Adrenal gland (tissue), 12 donors: Measurements from ENCODE around the gene BLVRA. TPM values are rescaled to one million over a fixed set of nuclear protein-coding genes. Genes with fewer than 3 reads are reported as not detected.

Source experiments
- DNase-seq, 7 donors: peaks; one replicate each; pipeline ENCODE4 v3.0.0-alpha.2; 2019 to 2020
- H3K27ac ChIP-seq, 5 donors: fragments of 200-600 bp; sonication (generic) in 4 of 5; 1 replicate in 3 of 5; 2 replicates in 2 of 5; pipeline versions ENCODE4 v1.5.1 to v1.8.0; 2016 to 2020; ENCODE audit warnings: mild to moderate bottlenecking in 1 of 5
- H3K27me3 ChIP-seq: fragments of 200-600 bp; 2 replicates; pipeline ENCODE4 v1.8.0; 2021
- H3K36me3 ChIP-seq, 2 donors: fragments of 200-600 bp; replicated peaks in 1 of 2; 1 replicate in 1 of 2; 2 replicates in 1 of 2; pipeline versions ENCODE4 v1.5.1 to v1.8.0; 2018 to 2022
- H3K4me1 ChIP-seq, 2 donors: fragments of 200-600 bp; replicated peaks in 1 of 2; 1 replicate in 1 of 2; 2 replicates in 1 of 2; pipeline versions ENCODE4 v1.5.1 to v1.8.0; 2018 to 2021
- H3K4me3 ChIP-seq, 4 donors: fragments of 200-600 bp; sonication (generic) in 3 of 4; one replicate each; pipeline ENCODE4 v1.5.1; 2016 to 2018
- H3K9me3 ChIP-seq, 3 donors: fragments of 200-600 bp; sonication (generic) in 1 of 3; replicated peaks in 1 of 3; 1 replicate in 2 of 3; 2 replicates in 1 of 3; pipeline versions ENCODE4 v1.5.1 to v1.8.0; 2016 to 2021
- CTCF ChIP-seq, 6 experiments: fragments of 450-650 bp in 4 of 6; fragments of 200-600 bp in 2 of 6; sonication (generic) in 1 of 6; IDR thresholded peaks; 1 replicate in 5 of 6; 2 replicates in 1 of 6; pipeline versions ENCODE4 v1.5.1 to v1.8.0; 2016 to 2021; ENCODE audit warnings: antibody characterized with exemption in 6 of 6, mild to moderate bottlenecking in 2 of 6, moderate library complexity in 1 of 6
- POLR2A ChIP-seq, 2 donors: fragments of 450-650 bp; IDR thresholded peaks; one replicate each; pipeline ENCODE4 v1.6.1; 2017; ENCODE audit warnings: antibody characterized with exemption in 2 of 2, mild to moderate bottlenecking in 2 of 2, moderate library complexity in 1 of 2
- WGBS, 4 donors: extraction: QIAGEN DNeasy Blood & Tissue Kit in 2 of 4; methylation state at CpG; one replicate each; pipeline versions ENCODE4 v1.1.5 to v1.1.7; 2013 to 2017; 5-methylcytosine and 5-hydroxymethylcytosine counted together
- intact Hi-C, 2 donors: fragments of 100-400 bp; cut with DNase I; formaldehyde crosslinking; loops; one replicate each; pipeline versions ENCODE4 v1.14.1 to v1.15.0; 2022 to 2023
- polyA plus RNA-seq, 3 donors: library from polyadenylated mRNA; stranded (reverse); fragments of 200-250 nt in 2 of 3; fragments of 350-450 nt in 1 of 3; fragmentation: Illumina TruSeq in 1 of 3; extraction: RNeasy Lipid Tissue Mini Kit (QIAGEN cat#74804) in 1 of 3; gene quantifications; one replicate each; pipeline ENCODE4 v1.2.3, GENCODE V29; 2013 to 2014
- total RNA-seq, 9 donors: library from RNA; depleted of rRNA in 4 of 9; stranded (reverse); fragments of >200 nt in 4 of 9; fragments of 120-200 nt in 1 of 9; fragmentation: NEBNext Ultra II Directional in 1 of 9; extraction: Animal tissue kit (Norgen Biotek cat#: 25700) in 1 of 9; gene quantifications; one replicate each; pipeline versions ENCODE4 v1.1.0 to v1.2.4, GENCODE V29; 2013 to 2023
- donor health status: healthy with polysubstance abuse.
- donor health status: Bipolar disorder and iron deficiency.
- donor health status: DM: yes; HTN: yes; CAD: no.
- donor health status: DM: no; HTN: no; CAD: no.
- donor health status: DM: no; HTN: no; CAD: no.
- donor health status: DM: yes; HTN: yes; CAD: no.

BLVRA gene
- total and polyA plus RNA-seq, 12 donors, result 7.7 to 56.3 (median 36.5) TPM

GRCh38 chr7:43766564-43766963 is 8.1 kb downstream of the BLVRA start:
- peak in 1 of 7 donors; percentile 36 for DNase-seq
- Histone ChIP-seq H3K4me1 (peaks cover 0 to 26% of the 10 kb centered on the region in 2 donors), H3K27me3 (no peaks in the 10 kb centered on the region), H3K36me3 (peaks cover 0 to 3% of the 10 kb centered on the region in 2 donors), H3K9me3 (no peaks in the 10 kb centered on the region), H3K4me3 (no peak overlapping the region), H3K27ac (no peak overlapping the region)
- intact Hi-C loops, result no loop called here
- TF ChIP-seq CTCF (IDR thresholded peaks at IDR 0.05), result no peak
- TF ChIP-seq POLR2A (IDR thresholded peaks at IDR 0.05), result no peak
- WGBS, 4 donors, result 84 to 89% (median 87%) methylated on average over 8 of the region's 8 CpGs

- peak in 1 of 7 donors; percentile 40 for DNase-seq
Observed at GRCh38 chr7:43767311-43767710, 8.8 kb downstream of the BLVRA start.

GRCh38 chr7:43768201-43768886 is 9.9 kb downstream of the BLVRA start:
- no peak overlapping the region for H3K27ac ChIP-seq
- no peaks in the 10 kb centered on the region for H3K9me3 ChIP-seq
- intact Hi-C loops, result no loop called here
- WGBS, 4 donors, result 79 to 91% (median 86%) methylated on average over 6 to 9 of the region's 9 CpGs
- H3K4me3 ChIP-seq, result no peak overlapping the region
- H3K27me3 ChIP-seq, result no peaks in the 10 kb centered on the region
- DNase-seq, result peak in 1 of 7 donors; percentile 30
- H3K36me3 ChIP-seq, result peaks cover 0 to 10% of the 10 kb centered on the region in 2 donors
- TF ChIP-seq CTCF (IDR thresholded peaks at IDR 0.05), result no peak
- TF ChIP-seq POLR2A (IDR thresholded peaks at IDR 0.05), result no peak
- H3K4me1 ChIP-seq, result peaks cover 0 to 13% of the 10 kb centered on the region in 2 donors

More at GRCh38 chr7:43767311-43767710, 8.8 kb downstream of the BLVRA start:
- intact Hi-C loops, result no loop called here
- Histone ChIP-seq H3K27ac (no peak overlapping the region), H3K36me3 (peaks cover 0 to 10% of the 10 kb centered on the region in 2 donors), H3K9me3 (no peaks in the 10 kb centered on the region), H3K4me1 (peaks cover 0 to 20% of the 10 kb centered on the region in 2 donors), H3K27me3 (no peaks in the 10 kb centered on the region), H3K4me3 (no peak overlapping the region)
- TF ChIP-seq POLR2A (IDR thresholded peaks at IDR 0.05), result no peak
- no peak for TF ChIP-seq CTCF (IDR thresholded peaks at IDR 0.05)
- 91 to 96% (median 92%) methylated on average over 8 of the region's 8 CpGs for WGBS, 4 donors

- Histone ChIP-seq H3K27ac (no peak overlapping the region), H3K4me3 (no peak overlapping the region), H3K36me3 (peaks cover 0 to 10% of the 10 kb centered on the region in 2 donors), H3K9me3 (no peaks in the 10 kb centered on the region), H3K27me3 (no peaks in the 10 kb centered on the region), H3K4me1 (peaks cover 0 to 8% of the 10 kb centered on the region in 2 donors)
- peak in 1 of 7 donors; percentile 41 for DNase-seq
- intact Hi-C loops, result no loop called here
- no peak for TF ChIP-seq CTCF (IDR thresholded peaks at IDR 0.05)
- 86 to 93% (median 88%) methylated on average over 4 of the region's 4 CpGs for WGBS, 4 donors
Observed at GRCh38 chr7:43768887-43769272, 10.4 kb downstream of the BLVRA start.
